Dedifferentiated amniotic fluid mesenchymal stem cell (primary cell): ENCODE data around the gene BEND3.
"Not testable (repeated sequence)": the region's sequence is repeated elsewhere in the genome, so short reads cannot be mapped to it uniquely, and the experiment has no call there.

Experiments used
- DNase-seq: peaks from one replicate; pipeline ENCODE4 v3.0.0-alpha.2; 2016; ENCODE audit errors: extremely low spot score

BEND3 gene

DNA sequence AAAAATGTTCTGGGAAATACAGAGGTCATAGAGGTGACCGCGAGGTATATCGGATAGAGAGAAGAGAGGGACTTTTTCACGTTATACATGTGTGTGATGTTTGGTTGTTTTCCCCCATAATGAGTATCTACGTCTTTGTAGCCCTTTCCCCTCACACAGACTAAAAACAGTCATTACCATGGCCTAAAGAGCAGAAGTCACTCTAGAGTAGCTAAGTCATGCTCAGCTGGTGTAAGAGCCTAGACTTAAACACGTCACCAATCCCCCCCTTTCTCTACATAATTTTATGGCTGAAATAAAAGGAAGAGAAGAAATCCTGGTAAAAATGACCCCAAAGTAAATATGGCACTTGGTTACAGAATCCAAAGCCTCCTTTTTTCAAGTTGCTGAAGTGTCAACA, 6.0 kb upstream of the BEND3 start:
- no peak for DNase-seq

DNA sequence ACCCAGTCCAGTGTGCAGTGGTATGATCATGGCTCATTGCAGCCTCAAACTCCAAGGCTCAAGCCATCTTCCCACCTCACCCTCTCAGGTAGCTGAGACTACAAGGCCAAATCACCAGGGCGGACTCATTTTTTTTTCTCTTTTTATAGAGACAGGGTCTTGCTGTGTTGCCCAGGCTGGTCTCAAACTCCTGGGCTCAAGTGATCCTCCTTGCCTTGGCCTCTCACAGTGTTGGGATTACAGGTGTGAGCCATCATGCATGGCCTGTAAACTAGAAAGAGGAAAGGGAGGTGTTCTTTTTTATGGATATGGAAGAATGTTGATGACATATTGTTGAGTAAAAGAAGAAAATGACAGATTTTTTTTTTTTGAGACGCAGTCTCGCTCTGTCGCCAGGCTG, 5.1 kb upstream of the BEND3 start:
- no peak for DNase-seq

DNA sequence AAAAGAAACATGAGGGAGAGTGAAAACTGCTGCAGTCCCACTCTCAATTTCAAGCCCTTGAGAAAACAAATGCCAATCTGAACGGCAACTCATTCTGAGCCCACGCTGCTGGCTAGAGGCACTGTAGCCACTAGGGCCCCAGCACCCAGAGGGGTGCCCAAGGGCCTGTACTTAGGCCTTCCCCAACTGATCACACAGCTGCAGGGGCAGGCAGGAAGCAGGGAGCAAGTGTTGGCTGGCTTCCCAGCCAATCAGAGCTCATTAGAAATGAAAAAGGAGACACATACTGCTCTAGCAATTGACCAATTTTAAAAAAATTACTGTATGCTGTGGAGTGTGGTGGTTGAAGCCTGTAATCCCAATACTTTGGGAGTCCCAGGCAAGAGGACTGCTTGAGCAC, 3.7 kb upstream of the BEND3 start:
- no peak for DNase-seq

DNA sequence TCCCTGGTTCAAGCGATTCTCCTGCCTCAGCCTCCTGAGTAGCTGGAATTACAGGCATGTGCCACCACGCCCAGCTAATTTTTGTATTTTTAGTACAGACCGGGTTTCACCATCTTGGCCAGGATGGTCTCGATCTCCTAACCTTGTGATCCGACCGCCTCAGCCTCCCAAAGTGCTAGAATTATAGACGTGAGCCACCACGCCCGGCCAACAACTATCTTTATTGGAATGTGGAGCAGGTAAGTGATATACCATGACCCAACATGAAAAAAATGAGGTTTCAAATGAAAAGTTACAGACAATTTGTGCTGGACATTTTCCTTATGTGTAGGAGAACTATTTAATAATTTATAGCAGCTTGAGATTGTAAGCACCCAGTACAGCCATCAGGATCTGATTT, 3.2 kb upstream of the BEND3 start:
- DNase-seq: not testable (repeated sequence)

DNA sequence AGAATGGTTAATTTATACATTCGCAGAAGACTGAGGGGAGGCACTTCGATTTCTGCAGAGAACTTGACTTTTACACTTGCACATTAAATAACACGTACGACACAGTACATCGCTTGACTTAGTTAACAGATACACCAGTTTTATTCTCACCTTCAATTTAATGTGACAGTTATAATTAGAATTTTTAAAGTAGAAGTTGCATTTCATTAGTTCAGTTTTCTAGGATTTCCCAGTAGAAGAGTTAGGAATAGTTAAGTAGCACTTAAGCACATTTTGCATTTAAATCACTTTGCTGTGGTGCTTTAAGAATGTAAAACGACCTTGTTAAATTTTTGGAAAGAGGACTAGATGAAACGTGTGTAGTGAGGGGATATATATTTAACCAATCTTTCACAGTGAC, 1.6 kb upstream of the BEND3 start:
- no peak for DNase-seq

DNA sequence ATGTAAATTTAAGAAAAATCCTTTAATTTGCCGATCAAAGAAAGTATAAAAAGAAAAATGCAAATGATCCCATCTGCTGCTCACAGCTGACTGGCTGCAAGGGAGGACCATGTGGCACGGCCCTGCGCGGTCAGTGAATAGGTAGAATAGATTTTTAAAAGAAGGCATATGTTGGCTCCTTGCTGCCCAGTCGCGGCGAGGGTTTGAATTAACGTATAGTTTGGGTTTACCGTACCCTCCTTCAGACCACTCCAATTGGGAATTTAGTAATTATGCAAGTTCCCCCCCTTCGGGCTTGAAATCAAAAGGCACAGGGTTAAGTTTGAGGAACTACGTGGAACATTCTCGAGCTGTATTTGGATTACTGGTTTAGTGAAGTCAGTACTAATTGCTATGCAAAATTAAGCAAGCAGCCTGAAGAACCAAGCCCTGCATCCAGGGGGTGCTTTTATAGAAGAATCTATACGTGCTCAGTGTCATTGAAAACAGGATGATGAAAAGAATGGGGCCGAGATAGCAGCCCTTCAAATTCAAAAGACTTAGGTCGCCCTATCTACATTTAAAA, 1.1 kb upstream of the BEND3 start:
- DNase-seq: no peak

DNA sequence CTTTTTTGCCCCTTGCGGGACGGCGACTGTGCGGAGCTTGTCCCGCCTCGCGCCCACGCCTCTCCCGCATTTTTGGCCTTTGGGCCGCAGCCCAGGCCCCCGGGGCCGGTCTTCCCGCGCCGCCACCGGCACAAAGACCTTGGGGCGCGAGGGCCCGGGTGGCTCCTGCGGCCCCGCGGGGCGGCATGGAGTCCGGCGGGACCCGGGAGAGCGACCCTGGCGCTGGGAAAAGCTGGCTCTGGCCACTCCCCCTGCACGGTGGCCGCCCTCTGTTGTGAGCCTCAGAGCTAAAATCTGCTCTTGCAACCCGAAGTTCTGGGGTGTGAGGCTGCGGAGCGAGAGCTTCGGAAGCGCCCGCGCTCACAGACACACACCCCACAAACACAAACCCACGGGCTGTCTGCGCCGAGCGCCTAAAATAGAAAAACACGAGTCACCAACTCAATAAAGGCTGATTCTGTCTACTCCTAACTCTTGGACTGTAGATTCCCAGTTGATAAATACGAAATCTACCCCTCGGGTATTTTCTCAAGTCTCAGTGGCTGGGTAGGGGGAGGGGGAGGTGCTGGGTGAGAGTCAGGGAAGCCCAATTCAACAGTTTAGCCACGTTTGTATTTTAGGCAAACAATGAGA, 496 bp upstream of the BEND3 start:
- no peak for DNase-seq

DNA sequence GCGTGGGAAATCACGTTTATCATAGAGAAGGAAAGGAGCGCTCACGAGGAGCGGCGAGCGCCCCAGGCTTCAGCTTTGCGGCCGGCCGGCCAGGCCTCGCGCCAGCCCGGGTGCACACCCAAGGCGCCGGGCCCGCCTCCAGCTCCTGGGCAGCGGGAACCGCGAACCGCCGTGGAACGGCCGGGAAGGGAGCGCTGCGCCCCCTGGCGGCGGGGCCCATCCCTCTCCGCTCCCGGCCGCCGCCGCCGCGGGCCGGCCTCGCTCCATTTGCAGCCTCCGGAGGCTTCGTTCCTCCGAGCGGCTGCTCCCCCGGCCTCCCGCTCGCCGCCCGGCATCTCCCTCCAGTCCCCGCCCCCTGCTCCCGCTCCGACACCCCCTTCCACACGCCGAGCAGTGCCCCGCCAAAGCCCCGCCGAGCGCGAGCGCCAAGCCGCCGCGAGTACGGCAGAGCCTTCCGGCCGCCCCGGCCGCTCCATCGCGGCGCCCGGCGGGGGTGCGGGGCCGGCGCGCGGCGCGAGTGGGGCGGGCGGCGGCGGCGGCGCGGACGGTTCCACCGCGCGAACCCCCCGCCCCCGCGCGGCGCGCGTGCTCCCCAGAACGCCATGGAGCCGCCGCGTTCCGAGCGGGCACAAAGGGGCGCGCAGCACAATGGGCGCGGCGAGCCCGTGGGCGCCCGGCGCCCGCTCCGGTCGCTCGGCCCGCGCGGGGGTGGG, 946 bp downstream of the BEND3 start:
- DNase-seq: peak; percentile 81

DNA sequence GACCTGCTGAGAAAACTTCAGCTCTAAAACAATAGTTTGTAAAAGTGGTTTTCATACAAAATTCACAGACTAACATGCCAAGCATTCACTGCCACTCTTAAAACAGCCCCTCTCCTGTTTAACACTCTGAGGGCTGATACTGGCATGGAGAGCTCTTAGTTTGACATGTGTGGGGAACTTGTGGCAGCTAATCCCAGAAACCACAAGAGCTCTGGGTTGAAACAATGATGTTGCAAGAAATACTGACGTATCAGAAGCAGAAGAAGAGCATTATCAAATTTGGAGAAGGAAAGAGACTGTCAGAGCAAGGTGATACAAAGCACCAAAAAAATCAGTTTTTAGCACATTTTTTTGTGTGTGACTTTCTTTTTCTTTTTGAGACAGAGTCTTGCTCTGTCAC, 5.1 kb downstream of the BEND3 start:
- no peak for DNase-seq

DNA sequence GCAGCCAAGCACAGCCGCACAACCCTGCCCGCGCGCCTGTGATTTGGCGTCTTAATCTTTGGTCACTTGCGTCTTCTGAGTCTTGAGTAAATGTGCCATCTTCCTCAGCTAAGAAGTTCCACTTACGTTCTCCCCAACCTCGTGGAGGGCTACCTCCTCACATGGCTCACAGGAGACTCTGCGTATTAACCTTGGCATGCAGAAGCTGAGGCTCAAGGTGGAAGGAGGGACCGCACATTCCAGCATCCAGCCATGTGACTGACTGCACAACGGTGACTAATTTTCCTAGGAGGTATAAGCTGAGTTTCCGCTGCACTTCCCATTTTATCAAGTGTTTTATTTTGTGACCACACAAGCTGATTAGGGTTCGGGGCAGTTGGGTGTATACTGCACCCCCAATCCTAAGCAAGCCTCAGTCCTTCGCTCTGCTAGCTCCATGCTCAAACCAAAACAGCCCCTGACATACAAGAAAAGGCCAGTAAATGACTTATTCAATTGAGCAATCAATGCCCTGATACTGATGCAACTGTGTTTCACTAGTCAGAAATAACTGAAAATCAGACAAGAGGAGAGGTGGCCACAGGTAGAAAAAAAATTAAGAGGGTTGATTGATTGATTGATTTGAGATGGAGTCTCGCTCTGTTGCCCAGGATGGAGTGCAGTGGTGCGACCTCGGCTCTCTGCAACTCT, 7.0 kb downstream of the BEND3 start:
- no peak for DNase-seq

DNA sequence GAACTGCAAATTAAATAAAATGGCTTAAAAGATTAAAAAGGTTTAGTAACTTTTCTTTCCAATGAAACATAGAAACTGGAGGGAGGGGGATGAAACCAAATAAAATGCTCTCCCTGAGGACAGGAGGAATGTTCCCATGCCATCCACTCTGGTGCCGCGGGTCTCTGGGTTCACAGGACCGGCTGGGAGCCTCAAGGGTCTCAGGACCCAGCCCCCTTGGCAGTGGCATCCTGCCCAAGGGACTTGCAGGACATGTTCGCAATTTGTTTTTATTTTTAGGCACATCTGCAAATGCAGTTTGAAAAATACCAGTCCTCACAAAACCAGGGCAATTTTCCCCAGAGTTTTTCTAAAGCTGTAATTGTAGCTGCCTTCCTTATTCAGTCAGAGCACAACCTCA, 7.5 kb downstream of the BEND3 start:
- DNase-seq: no peak

DNA sequence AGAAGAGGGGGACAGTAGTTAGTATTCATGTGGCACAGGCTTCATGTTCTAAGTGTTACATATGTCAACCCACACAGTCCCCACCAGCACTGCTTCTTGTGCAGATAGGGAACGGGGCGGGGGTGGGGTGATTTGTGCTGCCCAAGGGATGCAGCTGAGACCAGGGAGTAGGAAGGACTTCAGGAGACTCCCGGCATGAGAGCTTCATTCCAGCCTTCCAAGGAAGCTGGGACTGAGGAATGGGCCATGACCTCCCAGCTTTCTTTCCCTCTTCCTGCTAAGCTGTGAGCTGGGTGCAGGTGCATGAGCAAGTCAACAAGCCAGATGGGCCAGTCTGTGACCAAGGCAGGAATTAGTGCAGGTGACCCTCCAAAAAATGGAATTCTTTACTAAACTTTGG, 9.2 kb downstream of the BEND3 start:
- DNase-seq: no peak

DNA sequence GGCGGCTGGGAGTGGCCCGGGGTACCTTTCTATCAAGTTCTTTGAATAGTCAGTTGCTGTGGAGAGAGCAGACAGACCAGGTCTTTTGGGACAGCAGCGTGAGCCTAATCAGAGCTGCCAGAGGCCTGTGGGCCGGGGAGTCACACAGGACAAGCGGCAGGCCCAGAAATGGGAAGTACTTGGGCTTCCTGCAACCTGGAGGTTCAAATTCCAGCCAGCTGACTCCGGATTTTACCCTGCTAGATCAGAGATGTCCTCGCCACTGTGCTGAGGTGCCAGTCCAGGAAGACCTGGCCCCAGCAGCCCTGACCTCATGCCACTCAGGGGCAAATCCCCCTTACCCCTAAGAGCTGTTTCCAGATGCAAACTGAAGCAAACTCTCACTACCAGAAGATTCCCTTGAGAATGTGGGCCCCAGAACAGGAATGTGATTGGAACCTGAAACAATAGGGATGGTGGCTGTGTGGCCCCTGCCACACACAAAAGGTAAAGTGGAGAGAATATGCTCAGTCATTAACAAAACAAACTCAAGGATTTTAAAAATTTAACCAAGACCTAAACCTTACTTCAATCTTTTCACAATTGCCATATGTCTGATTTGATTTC, 9.7 kb downstream of the BEND3 start:
- DNase-seq: no peak

DNA sequence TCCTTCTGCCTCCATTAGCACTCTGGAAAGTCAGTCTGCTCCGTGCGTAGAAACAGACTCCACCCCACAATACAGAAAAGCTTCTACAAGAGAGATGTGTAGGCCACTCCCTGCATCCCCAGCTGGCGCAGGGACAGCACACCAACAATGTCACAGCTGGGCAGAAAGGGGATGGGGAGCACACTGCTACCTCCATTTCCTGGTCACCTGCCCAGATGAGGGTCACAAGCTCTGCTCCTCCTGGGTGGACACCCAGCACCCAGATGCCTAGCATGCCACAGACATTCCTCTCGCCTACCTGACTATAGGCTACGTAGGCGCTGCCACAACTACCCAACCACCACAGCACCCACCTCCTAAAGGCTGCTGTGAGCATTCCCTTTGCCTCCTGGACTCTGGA, 12.2 kb downstream of the BEND3 start:
- DNase-seq: no peak

DNA sequence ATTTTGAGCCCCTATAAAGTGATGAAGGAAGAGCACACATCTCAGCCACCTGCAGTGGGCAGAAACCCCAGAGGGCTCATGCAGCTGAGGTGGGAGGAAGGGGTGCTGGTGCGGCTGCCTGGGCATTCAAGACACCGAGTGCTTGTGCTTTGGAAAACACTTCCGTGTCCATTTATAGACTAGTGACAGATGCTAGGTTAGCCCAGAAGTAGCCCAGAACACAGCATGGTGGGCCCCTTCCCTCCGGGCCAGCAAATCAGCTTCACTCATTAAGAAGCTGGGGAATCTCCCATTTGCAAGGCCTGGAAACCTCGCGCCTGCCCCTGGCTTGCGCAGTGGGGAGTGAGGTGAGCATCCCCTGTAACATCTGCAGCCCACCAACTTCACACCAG, 12.9 kb downstream of the BEND3 start:
- DNase-seq: no peak

DNA sequence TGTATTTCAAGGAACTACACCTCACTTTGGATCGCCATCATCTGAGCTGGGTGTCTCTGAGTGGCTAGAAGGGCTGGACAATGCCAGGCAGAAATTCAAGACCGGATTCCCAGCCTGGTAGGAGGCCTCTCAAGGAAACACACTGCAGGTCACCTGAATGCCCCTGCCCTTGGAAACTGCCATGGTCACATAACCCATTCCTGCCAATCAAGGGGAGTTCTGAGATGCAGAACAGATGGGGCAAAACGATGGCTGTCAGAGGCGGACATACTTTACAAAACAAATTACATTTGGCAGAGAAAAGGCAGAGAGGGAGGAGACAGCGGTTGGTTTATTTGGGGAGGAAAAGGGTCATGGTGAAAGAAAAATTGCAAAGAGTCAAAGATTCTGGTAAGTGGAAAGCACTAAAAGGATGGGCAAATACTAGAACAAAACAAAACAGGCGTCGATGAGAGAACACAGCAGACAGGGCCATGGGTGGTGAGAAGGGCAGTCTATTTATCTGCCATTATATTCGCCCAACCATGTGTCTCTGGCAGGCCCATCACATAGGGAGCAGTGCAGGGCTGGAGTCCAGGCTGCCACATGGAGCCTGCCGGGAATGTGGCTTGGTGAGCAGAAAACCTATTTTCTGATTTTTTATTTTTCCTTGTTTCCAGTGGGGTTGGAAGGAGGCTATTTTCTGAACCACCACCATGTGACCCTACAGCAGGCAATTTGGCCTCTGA, 13.5 kb downstream of the BEND3 start:
- no peak for DNase-seq

DNA sequence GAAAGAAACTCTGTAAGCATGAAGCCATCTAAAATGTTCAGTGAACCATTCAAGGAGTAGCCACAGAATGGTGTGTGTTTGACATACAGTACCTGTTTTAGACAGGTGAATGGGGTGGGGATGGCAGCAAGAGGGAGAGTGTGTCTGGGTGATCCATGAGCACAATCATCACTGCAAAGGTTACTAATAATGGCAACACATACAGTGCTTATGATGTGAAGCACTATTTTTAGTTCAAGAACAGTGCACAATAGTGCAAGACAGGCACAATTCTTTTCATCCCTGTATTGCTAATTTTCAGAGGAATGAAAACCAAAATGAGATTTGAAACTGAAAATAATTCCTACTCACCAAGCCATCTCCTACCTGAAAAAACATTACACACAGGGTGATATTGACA, 14.1 kb downstream of the BEND3 start:
- no peak for DNase-seq

DNA sequence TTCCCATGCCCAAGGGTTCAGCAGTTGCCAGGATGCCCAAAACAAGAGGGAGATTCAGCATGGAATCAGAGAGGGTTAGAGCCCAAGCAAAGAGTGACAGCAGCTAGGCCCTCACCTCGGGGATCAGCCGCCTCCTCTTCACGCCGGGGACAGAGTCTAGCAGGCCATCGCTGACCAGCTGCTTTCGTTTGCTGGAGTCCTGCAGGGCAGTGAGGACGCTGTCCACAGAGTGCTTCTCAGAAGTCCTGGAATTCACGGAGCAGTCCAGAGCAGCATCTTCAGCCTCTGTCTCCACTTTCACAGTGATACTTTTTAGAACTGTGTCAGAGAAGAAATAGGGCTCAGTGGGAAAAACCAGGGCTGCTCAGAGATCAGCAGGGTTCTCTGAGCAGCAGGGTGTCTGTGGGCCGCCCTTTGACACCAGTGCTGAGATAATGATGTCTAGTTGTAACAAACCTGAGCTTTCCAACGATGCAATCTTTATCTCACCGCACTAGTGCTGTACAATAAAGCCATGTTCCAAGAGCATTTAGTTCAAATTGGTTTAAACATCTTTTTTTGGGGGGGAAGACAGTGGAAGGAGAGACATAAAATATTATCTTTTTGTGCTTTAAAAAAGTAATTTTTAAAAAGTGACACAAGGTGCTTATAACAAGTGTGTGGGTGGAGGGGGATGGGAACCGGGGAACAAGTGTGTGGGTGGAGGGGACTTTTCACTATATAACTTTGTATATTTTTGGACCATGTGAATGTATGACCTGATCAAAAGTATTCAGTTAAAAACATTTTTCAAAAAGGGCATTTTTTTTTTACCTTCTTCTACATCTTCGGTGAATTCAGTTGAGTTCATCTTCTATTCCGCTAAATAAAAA, 16.6 kb downstream of the BEND3 start:
- DNase-seq: no peak

DNA sequence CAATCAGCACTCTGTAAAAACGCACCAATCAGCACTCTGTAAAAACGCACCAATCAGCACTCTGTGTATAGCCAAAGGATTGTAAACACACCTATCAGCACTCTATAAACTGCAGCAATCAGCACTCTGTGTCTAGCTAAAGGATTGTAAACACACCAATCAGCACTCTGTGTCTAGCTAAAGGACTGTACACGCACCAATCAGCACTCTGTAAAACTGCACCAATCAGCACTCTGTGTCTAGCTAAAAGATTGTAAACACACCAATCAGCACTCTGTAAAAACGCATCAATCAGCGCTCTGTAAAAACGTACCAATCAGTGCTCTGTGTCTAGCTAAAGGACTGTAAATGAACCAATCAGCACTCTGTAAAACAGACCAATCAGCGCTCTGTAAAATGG, 30.9 kb downstream of the BEND3 start:
- not testable (repeated sequence) for DNase-seq

DNA sequence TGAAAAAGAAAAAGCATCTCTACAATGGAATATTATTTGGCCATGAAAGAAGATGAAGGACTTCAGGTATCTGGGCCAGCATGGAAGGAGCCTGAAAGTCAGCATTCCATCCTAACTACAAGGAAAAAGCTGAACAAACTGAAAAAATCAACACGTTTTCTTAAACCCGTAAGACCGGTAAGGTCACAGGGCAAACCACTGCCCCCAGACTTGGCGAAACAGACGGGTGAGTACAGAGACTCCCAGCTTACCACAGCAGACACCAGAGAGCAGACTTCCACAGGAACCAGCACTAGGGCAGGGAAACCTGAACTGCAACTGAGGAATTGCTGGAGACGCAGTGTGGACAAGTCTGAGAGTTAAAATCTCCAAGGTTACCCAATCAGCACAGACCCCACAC, 31.4 kb downstream of the BEND3 start:
- no peak for DNase-seq
